Measurements from ENCODE around the gene PLEKHM3.

The PLEKHM3 gene

DNA sequence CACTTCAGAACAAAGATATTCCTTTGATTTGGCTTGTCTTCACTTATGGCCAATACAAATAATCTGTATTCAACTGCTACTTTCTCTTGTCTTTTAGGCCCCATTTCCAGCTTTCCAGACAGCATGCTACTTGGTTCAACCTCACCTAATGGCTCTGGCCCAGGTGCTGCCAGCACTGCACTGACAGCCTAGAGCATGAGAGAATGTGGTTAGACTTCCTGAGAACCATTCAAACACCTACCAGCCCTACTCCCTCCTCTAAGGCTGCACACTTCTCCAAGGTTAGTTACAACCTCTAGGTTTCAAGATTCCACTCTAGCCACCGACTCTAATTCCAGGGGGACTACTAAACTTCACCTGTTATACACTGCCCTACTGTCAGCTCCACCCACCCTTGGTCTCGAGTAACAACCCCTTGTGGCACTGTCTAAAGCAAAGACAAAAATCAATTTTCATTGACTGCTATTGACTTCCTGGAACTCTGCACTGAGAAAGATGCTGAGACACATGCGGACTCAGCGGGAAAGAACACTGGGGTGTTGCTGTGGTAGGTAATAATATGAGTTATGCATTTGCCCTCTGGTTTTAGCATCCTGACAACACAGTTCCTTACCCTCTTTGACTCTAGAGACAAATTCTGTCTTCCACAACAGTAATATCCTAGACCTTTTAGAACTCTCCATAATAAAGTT, 38.2 kb downstream of the PLEKHM3 start:
- in situ Hi-C loops (cut with HindIII; ENCODE audit: low pct_ligation_motif_present, low sequenced_read_pairs): no loop called here
- Histone ChIP-seq H3K27ac (no peak overlapping the region), H3K36me3 (replicated peaks) (no peaks in the 10 kb centered on the region), H3K4me3 (ENCODE audit: low read depth, low read length) (no peak overlapping the region), H3K27me3 (replicated peaks) (no peaks in the 10 kb centered on the region)
- DNase-seq: no peak
- TF ChIP-seq, protein P1, sequence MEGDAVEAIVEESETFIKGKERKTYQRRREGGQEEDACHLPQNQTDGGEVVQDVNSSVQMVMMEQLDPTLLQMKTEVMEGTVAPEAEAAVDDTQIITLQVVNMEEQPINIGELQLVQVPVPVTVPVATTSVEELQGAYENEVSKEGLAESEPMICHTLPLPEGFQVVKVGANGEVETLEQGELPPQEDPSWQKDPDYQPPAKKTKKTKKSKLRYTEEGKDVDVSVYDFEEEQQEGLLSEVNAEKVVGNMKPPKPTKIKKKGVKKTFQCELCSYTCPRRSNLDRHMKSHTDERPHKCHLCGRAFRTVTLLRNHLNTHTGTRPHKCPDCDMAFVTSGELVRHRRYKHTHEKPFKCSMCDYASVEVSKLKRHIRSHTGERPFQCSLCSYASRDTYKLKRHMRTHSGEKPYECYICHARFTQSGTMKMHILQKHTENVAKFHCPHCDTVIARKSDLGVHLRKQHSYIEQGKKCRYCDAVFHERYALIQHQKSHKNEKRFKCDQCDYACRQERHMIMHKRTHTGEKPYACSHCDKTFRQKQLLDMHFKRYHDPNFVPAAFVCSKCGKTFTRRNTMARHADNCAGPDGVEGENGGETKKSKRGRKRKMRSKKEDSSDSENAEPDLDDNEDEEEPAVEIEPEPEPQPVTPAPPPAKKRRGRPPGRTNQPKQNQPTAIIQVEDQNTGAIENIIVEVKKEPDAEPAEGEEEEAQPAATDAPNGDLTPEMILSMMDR (IDR thresholded peaks at IDR 0.05; ENCODE audit: low read depth, low read length, missing control alignments): no peak

DNA sequence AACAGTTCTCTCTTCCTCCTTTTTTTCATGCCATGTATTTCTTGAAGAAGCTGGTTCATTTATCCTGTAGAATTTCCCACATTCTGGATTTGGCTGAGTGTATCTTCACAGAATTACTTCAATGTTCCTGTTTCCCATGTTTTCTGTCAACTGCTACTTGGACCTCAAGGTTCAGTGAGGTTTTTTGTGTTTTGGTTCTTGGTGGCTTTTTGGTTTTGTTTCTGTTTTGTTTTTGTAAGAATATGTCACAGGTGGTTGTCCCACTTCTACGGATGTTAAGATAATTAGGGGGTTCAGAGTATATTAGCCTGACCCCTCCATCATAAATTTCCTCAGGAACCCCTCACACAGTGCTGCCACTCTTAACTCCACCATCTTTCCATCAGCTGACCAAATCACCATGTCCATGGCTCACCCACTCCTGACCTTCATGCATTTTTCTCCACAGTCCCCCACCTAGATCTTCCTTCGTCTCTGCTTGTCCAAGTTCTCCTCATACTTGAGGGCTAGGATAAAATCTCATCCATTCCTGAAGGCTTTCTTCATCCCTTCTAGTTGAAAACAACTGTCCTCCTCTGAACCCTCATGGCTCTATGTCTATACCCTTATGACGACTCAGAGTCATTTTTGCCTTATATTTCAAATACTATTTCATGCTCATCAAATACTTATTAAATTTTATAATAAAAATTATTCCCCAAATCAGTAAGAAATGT, 40.4 kb downstream of the PLEKHM3 start:
- no peaks in the 10 kb centered on the region for H3K36me3 ChIP-seq (replicated peaks)
- DNase-seq: no peak
- in situ Hi-C loops (cut with HindIII; ENCODE audit: low pct_ligation_motif_present, low sequenced_read_pairs): no loop called here
- no peak overlapping the region for H3K27ac ChIP-seq
- H3K4me3 ChIP-seq (ENCODE audit: low read depth, low read length): no peak overlapping the region
- TF ChIP-seq, protein P1 (IDR thresholded peaks at IDR 0.05; ENCODE audit: low read depth, low read length, missing control alignments): no peak
- H3K27me3 ChIP-seq (replicated peaks): no peaks in the 10 kb centered on the region

DNA sequence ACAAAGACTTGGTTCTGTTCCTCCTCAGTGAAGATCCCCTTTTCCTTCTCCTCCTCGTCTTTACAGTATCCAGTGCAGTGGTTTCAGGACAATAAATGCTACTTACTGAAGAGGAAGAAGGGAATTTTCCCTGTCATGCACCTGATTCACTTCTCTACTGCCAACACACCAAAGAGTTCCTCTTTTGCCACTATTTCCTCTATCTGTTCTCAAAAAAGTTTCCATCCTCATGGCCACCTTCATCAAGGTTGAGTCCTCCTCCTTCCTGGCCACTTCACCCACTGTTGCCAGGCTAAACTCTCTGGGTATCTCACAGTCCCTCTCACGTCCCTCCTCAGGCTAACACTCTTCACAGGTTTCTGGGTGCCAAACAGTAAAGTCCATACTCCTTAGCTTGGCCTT, 41.7 kb downstream of the PLEKHM3 start:
- TF ChIP-seq, protein P1 (IDR thresholded peaks at IDR 0.05; ENCODE audit: low read depth, low read length, missing control alignments): no peak
- no peak for DNase-seq
- no peak overlapping the region for H3K4me3 ChIP-seq (ENCODE audit: low read depth, low read length)
- H3K27me3 ChIP-seq (replicated peaks): no peaks in the 10 kb centered on the region
- in situ Hi-C loops (cut with HindIII; ENCODE audit: low pct_ligation_motif_present, low sequenced_read_pairs): no loop called here
- no peak overlapping the region for H3K27ac ChIP-seq
- H3K36me3 ChIP-seq (replicated peaks): no peaks in the 10 kb centered on the region

DNA sequence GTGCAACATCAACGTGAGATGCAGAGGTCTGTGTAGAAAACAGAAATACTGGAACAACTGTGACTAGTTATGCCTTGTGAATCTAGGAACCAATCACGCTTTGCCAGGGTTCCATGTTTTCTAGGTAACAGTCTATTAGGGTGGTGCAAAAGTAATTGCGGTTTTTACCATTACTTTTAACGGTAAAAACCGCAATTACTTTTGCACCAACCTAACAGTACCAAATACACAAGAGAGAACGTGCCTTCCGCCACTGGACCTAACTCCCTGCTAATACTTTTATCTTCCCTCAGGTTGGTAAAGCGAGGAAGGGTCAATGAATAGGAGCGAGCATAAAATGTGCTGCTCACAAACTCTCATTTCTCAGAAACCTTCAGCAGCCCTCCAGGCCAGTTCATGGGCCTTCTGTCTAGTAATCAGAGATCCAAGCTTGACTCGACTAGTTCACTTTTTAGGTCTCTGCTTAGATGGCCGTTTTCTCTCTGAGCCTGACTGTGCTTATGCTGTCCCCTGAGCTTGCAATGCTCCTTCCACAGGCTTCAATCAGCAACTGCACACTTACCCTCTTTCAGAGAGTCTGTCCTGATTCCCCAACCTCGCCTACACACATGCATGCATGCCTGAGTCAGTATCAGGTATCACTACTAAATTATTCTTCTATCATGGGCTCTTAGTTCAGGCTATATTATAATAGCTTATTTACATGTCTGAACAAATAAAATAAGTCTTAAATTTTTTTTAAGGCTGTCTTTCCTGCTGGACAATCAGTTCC, 47.0 kb downstream of the PLEKHM3 start:
- H3K36me3 ChIP-seq (replicated peaks): no peaks in the 10 kb centered on the region
- in situ Hi-C loops (cut with HindIII; ENCODE audit: low pct_ligation_motif_present, low sequenced_read_pairs): no loop called here
- no peak for DNase-seq
- H3K27me3 ChIP-seq (replicated peaks): no peaks in the 10 kb centered on the region
- no peak overlapping the region for H3K4me3 ChIP-seq (ENCODE audit: low read depth, low read length)
- TF ChIP-seq, protein P1 (IDR thresholded peaks at IDR 0.05; ENCODE audit: low read depth, low read length, missing control alignments): no peak
- no peak overlapping the region for H3K27ac ChIP-seq

DNA sequence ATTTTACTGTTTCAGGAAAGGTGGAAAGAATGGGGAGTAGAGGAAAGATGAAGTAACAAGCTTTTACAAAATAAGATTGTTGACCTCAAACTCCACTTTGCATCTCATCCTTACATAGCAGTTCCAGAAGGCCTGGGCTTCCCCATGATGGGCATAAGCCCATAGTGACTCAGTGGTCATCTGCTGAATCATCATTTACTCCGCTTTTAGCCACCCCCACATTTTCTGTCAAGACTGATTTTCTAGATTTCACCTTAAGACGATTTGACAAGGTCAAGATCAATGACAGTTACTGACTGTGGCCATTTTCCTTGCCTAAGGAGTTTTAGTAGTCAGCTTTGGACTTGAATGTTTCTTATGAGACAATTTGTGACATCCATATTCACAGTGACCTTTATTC, 49.4 kb downstream of the PLEKHM3 start:
- DNase-seq: no peak
- Histone ChIP-seq H3K36me3 (replicated peaks) (no peaks in the 10 kb centered on the region), H3K4me3 (ENCODE audit: low read depth, low read length) (no peak overlapping the region), H3K27ac (no peak overlapping the region), H3K27me3 (replicated peaks) (no peaks in the 10 kb centered on the region)
- in situ Hi-C loops (cut with HindIII; ENCODE audit: low pct_ligation_motif_present, low sequenced_read_pairs): no loop called here
- TF ChIP-seq, protein P1 (IDR thresholded peaks at IDR 0.05; ENCODE audit: low read depth, low read length, missing control alignments): no peak

Data from brain microvascular endothelial cell (primary cell).